HepG2 (cell line): ENCODE measurements around the gene PMS2. TPM values are rescaled to one million over a fixed set of nuclear protein-coding genes. Genes with fewer than 3 reads are reported as not detected.

ENCODE experiments used
- BCL6 ChIP-seq: IDR thresholded peaks from 2 replicates; pipeline ENCODE4 v1.6.1; 2016; ENCODE audit warnings: missing genetic modification reagents, missing compliant biosample characterization
- BRD4 ChIP-seq: sonication (generic); formaldehyde crosslinking; IDR thresholded peaks from 2 replicates; pipeline ENCODE4 v1.4.0; 2020; ENCODE audit warnings: missing genetic modification reagents
- FOXA3 ChIP-seq: IDR thresholded peaks from 2 replicates; pipeline ENCODE4 v1.6.1; 2016; ENCODE audit warnings: missing genetic modification reagents, missing compliant biosample characterization
- HOXA9 ChIP-seq: sonication (generic); formaldehyde crosslinking; IDR thresholded peaks from 2 replicates; pipeline ENCODE4 v1.8.1; 2022; ENCODE audit warnings: missing genetic modification reagents, mild to moderate bottlenecking, moderate library complexity, borderline replicate concordance
- MIER3 ChIP-seq: IDR thresholded peaks from 2 replicates; pipeline ENCODE4 v1.6.1; 2016; ENCODE audit warnings: missing compliant biosample characterization, borderline replicate concordance
- MYC ChIP-seq: sonication (generic); formaldehyde crosslinking; IDR thresholded peaks from 2 replicates; pipeline ENCODE4 v1.9.0; 2021; ENCODE audit warnings: missing genetic modification reagents, borderline replicate concordance
- MYNN ChIP-seq: sonication (generic); formaldehyde crosslinking; IDR thresholded peaks from 2 replicates; pipeline ENCODE4 v1.4.0; 2020; ENCODE audit warnings: mild to moderate bottlenecking, low read depth, missing genetic modification reagents
- NR2F2 ChIP-seq: IDR thresholded peaks from 2 replicates; pipeline ENCODE4 v1.6.1; 2012; ENCODE audit warnings: low read depth, inconsistent platforms, borderline replicate concordance
- PRPF4 ChIP-seq: fragments of 200-400 bp; formaldehyde crosslinking; IDR thresholded peaks from 2 replicates; pipeline ENCODE4 v1.6.1; 2016; ENCODE audit warnings: low read length, low read depth; ENCODE audit not compliant: poor library complexity, severe bottlenecking
- SMARCC2 ChIP-seq: fragments of 450-650 bp; IDR thresholded peaks from 2 replicates; pipeline ENCODE4 v1.6.1; 2017; ENCODE audit warnings: antibody characterized with exemption, mild to moderate bottlenecking
- TRAFD1 ChIP-seq: sonication (generic); formaldehyde crosslinking; IDR thresholded peaks from 2 replicates; pipeline ENCODE4 v1.5.1; 2020; ENCODE audit warnings: missing genetic modification reagents, mild to moderate bottlenecking, borderline replicate concordance
- YEATS2 ChIP-seq: sonication (generic); formaldehyde crosslinking; IDR thresholded peaks from 2 replicates; pipeline ENCODE4 v1.4.0; 2020; ENCODE audit warnings: missing genetic modification reagents, borderline replicate concordance
- ZNF670 ChIP-seq: sonication (generic); formaldehyde crosslinking; IDR thresholded peaks from 2 replicates; pipeline ENCODE4 v1.8.0; 2022; ENCODE audit warnings: mild to moderate bottlenecking, missing genetic modification reagents, borderline replicate concordance
- ZNF83 ChIP-seq: sonication (generic); formaldehyde crosslinking; IDR thresholded peaks from 2 replicates; pipeline ENCODE4 v1.4.0; 2020; ENCODE audit warnings: missing genetic modification reagents, mild to moderate bottlenecking, borderline replicate concordance
- ZUFSP ChIP-seq: sonication (generic); formaldehyde crosslinking; IDR thresholded peaks from 2 replicates; pipeline ENCODE4 v1.9.0; 2021; ENCODE audit warnings: missing genetic modification reagents, mild to moderate bottlenecking, borderline replicate concordance
- polyA plus RNA-seq, 8 experiments: library from polyadenylated mRNA; depleted of rRNA in 3 of 8; stranded (reverse) in 7 of 8; unstranded in 1 of 8; fragments of >200 nt; fragmentation: Illumina TruSeq in 4 of 8; extraction: Trizol in 4 of 8; gene quantifications; 2 replicates each; pipeline versions ENCODE4 v1.2.1 to v1.2.3, GENCODE V29; 2011 to 2016; ENCODE audit warnings: low read depth in 4 of 8, missing spikeins in 1 of 8, mixed read lengths in 1 of 8; ENCODE audit not compliant: insufficient read depth in 1 of 8
- total RNA-seq, 5 experiments: library from RNA; depleted of rRNA; stranded (reverse); fragments of >200 nt; fragmentation: Illumina TruSeq; extraction: Trizol; gene quantifications; 2 replicates each; pipeline ENCODE4 v1.2.3, GENCODE V29; 2016; ENCODE audit warnings: low read depth in 1 of 5
- TF ChIP-seq, protein P1 (sequence below): sonication (generic); formaldehyde crosslinking; IDR thresholded peaks from 2 replicates; pipeline ENCODE4 v1.5.0; 2020; ENCODE audit warnings: mild to moderate bottlenecking, missing genetic modification reagents, borderline replicate concordance
- TF ChIP-seq, protein P2 (sequence below): sonication (generic); IDR thresholded peaks from 2 replicates; pipeline ENCODE4 v1.6.1; 2016; ENCODE audit warnings: low read depth, borderline replicate concordance
- TF ChIP-seq, protein P3 (sequence below): sonication (generic); formaldehyde crosslinking; IDR thresholded peaks from 2 replicates; pipeline ENCODE4 v1.4.0; 2020; ENCODE audit warnings: missing genetic modification reagents
- TF ChIP-seq, protein P4 (sequence below): sonication (generic); formaldehyde crosslinking; IDR thresholded peaks from 2 replicates; pipeline ENCODE4 v1.4.0; 2020; ENCODE audit warnings: missing genetic modification reagents

PMS2 gene
- total and polyA plus RNA-seq, 2 of the 13 experiments (the other 11 are each of a cell fraction or from before 2014, with no cell fraction given) = 6.3 to 11.4 TPM

DNA sequence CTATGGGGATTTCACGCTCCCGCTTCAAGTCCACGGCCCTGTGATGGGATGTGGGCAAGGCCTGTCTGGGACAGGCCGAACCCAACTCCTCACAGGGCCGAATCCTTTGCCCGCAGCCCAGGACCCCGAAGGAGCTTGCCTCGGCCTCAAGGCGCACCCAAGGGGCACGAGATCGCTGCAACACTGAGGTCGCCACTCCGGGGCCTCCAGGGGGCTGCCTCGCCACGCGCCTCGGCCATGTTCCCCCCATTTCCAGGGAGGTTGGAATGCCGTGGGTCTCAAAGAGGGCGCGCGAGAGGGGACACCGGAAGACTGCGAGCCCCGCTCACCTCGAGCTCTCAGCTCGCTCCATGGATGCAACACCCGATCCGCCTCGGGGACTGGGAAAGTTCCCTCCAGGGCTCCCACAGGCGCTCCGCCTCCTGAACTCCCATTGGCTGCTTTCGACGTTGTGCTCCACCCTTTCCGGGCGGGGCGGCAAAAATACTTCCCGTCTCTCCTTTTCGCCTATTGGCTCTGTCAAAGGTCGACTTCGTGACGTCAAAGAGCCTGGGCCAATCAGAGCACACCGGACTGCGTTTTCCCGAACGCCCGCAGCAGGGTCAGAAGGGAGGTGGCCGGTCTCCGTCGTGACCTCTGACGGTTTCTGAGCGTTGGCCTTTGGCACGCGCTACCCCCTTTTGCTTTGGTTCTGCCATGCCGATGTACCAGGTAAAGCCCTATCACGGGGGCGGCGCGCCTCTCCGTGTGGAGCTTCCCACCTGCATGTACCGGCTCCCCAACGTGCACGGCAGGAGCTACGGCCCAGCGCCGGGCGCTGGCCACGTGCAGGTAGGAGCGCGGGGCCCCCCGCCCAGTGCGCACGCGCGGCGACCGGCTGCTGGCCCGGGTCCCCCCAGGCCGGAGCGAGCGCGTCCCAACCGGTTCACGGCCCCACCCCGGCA lies at the start of gene PMS2, which contains the start of gene AIMP2 (continued):
- peak; percentile 99; the same call in 1 of the 2 replicates for TF ChIP-seq ZNF670 (CRISPR knock-in tag)
- no peak for TF ChIP-seq PRPF4
- peak; percentile 94; the same call in 1 of the 2 replicates for TF ChIP-seq MYNN (CRISPR knock-in tag)
- TF ChIP-seq, protein P1, sequence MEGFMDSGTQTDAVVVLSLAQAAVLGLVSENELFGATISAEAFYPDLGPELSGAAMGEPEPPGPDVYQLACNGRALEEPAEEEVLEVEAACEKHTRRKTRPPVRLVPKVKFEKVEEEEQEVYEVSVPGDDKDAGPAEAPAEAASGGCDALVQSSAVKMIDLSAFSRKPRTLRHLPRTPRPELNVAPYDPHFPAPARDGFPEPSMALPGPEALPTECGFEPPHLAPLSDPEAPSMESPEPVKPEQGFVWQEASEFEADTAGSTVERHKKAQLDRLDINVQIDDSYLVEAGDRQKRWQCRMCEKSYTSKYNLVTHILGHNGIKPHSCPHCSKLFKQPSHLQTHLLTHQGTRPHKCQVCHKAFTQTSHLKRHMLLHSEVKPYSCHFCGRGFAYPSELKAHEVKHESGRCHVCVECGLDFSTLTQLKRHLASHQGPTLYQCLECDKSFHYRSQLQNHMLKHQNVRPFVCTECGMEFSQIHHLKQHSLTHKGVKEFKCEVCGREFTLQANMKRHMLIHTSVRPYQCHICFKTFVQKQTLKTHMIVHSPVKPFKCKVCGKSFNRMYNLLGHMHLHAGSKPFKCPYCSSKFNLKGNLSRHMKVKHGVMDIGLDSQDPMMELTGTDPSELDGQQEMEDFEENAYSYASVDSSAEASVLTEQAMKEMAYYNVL = no peak; the same call in 1 of the 2 replicates
- peak; percentile 69 for TF ChIP-seq BCL6
- peak; percentile 77 for TF ChIP-seq MIER3 (CRISPR knock-in tag)
- peak; percentile 99 for TF ChIP-seq ZNF83 (CRISPR knock-in tag)
- TF ChIP-seq SMARCC2 = no peak
- no peak; the same call in 1 of the 2 replicates for TF ChIP-seq TRAFD1 (CRISPR knock-in tag)
- no peak for TF ChIP-seq ZUFSP (CRISPR knock-in tag)
- TF ChIP-seq HOXA9 (CRISPR knock-in tag) = peak; percentile 99
- TF ChIP-seq, protein P2, sequence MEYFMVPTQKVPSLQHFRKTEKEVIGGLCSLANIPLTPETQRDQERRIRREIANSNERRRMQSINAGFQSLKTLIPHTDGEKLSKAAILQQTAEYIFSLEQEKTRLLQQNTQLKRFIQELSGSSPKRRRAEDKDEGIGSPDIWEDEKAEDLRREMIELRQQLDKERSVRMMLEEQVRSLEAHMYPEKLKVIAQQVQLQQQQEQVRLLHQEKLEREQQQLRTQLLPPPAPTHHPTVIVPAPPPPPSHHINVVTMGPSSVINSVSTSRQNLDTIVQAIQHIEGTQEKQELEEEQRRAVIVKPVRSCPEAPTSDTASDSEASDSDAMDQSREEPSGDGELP = peak; percentile 57; the same call in 1 of the 2 replicates
- TF ChIP-seq MYC (CRISPR knock-in tag) = peak; percentile 100
- TF ChIP-seq, protein P3, sequence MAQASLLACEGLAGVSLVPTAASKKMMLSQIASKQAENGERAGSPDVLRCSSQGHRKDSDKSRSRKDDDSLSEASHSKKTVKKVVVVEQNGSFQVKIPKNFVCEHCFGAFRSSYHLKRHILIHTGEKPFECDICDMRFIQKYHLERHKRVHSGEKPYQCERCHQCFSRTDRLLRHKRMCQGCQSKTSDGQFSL (CRISPR knock-in tag) = peak; percentile 89
- TF ChIP-seq, protein P4, sequence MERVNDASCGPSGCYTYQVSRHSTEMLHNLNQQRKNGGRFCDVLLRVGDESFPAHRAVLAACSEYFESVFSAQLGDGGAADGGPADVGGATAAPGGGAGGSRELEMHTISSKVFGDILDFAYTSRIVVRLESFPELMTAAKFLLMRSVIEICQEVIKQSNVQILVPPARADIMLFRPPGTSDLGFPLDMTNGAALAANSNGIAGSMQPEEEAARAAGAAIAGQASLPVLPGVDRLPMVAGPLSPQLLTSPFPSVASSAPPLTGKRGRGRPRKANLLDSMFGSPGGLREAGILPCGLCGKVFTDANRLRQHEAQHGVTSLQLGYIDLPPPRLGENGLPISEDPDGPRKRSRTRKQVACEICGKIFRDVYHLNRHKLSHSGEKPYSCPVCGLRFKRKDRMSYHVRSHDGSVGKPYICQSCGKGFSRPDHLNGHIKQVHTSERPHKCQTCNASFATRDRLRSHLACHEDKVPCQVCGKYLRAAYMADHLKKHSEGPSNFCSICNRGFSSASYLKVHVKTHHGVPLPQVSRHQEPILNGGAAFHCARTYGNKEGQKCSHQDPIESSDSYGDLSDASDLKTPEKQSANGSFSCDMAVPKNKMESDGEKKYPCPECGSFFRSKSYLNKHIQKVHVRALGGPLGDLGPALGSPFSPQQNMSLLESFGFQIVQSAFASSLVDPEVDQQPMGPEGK (CRISPR knock-in tag) = peak; percentile 78
- peak; percentile 85 for TF ChIP-seq YEATS2 (CRISPR knock-in tag)
- peak; percentile 90 for TF ChIP-seq BRD4
- peak; percentile 74 for TF ChIP-seq FOXA3
- TF ChIP-seq NR2F2 = peak; percentile 84; the same call in 1 of the 2 replicates
